Choroid plexus epithelial cell (primary cell): Measurements from ENCODE around the gene MVB12B.

Source experiments
- DNase-seq: peaks from one replicate; pipeline ENCODE4 v3.0.0-alpha.2; 2010; ENCODE audit warnings: low read depth
- H3K4me3 ChIP-seq: 2 replicates; pipeline ENCODE4 v1.5.1; 2011; ENCODE audit warnings: low read depth, mild to moderate bottlenecking, control low read depth, low read length, moderate library complexity
- CTCF ChIP-seq: conservative IDR thresholded peaks from 2 replicates; pipeline ENCODE4 v1.5.1; 2011; ENCODE audit warnings: low read depth, mild to moderate bottlenecking, control low read depth, inconsistent platforms, low read length, moderate library complexity

Gene MVB12B

DNA sequence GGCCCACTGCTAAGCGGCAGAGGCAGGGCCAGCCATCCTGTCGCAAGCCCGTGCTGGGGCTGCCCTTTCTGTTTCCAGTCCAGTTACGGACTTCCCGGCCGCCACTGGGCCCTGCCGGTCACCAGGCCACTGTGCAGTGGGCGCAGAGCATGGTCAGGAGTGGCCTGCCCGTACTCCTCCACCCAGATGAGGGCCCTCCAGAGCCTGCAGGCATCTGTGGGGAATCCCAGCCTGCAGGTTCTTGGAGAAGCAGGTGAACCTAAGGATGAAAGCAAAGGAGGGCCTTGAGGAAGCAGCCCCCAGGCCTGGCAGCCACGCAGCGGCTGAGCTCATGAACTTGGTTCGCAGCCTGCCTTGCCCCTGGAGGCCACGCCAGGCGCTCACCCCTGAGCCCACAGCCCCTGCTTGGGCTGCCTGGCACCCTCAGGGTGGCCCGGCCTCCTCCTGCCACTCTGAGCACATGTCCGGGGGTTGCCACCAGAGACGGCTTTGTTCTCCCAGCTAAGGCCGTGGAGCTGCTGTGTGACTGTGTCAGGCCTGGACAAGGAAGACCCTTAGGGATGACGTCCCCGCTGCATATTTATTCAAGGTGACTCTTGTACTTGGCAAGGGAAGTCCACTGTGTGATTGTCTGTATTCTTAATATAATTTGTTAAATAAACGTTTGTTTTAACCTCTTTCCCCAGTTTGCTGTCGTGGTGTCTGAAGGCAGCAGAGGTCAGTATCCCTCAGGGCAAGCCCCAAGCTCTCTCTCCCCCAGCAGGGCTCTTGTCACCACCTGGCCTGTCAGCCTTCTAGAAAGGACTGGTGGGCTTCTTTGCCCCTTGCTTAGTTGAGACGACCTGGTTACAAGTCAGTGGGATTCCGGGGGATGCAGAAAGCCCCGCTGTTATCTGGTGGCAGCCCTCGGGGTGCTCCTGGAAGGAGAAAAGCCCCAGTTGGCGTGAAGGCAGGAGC lies 180.0 kb downstream of the MVB12B start:
- H3K4me3 ChIP-seq = no peak overlapping the region
- no peak for TF ChIP-seq CTCF
- DNase-seq = no peak

DNA sequence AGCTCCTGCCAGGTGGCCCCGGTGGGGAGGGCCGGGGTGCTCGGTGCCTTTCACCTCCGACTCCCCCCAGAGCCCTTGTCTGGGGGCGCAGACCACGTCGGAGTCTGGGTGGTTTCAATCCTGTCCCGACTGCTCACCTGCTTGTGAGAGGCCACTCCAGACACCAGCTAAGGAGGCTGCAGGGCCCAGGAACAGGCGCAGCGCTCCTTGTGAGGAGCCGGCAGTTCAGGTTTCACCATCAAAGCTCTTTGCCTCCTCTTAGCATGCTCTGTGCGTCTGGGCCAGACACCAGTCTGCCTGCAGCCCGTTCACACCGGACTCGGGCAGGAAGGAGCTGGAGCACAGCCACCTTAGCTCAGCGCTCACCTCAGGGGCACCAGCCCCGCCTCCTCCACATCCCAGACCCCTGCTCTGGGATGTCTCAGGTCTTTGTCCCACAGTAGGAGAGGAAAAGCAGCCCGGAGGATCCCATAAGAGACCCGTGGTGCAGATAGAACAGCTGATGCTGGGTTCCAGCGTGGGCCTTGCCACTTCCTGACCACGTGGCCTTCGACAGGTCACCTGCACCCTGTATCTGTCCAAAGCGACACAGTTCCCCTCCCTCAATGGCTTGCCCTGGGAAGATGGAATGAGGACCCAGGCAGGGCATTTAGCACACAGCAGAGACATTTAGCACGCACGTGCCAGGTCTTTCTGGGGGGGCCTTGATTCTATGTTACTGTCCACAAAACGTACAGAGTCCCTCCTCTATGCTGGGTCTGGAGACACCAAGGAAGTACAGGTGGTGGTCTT lies 180.9 kb downstream of the MVB12B start:
- no peak overlapping the region for H3K4me3 ChIP-seq
- DNase-seq = no peak
- TF ChIP-seq CTCF = no peak

DNA sequence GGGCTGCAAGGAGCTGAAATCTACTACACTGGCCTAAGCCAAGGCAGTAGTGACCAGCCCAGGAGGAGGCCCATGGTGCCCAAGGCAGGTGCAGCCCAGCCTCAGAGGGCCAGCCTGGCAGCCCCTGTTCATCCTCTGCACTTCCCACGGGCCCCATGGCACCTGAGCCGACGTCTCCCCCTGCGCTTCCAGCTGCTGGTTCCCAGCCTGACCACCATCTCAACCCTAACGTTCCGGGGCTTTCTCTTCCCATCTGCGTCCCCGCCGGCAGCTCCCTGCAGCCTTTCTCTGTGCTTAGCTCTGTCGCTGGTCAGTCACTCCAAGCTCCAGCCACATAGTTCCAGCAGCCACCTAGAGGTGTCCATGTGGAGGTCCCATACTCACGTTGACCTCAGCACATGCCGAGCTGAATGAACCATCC lies 181.6 kb downstream of the MVB12B start:
- TF ChIP-seq CTCF = no peak
- no peak overlapping the region for H3K4me3 ChIP-seq
- no peak for DNase-seq

DNA sequence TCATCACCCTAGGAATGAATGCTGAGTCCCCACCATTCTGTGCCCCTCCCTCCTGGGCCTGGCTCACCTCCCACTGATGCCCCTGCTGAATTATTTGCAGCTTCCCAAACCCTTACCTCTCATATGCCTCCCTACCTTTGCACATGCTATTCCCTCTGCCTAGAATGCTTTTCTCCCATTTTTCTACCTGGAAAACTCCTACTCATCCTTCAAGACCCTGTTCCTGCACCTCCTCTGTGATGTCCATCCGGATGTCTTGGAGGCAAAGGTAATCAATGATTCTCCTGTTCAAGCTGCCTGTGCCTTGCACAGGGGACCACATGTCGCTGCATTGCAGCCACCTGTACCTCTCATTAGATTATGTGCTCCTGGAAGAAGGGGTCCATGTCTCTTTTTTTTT lies 182.3 kb downstream of the MVB12B start:
- no peak for DNase-seq
- no peak overlapping the region for H3K4me3 ChIP-seq
- TF ChIP-seq CTCF = no peak

- no peak for TF ChIP-seq CTCF
- DNase-seq = no peak
Observed at GRCh38 chr9:126509718-126510117, 183.1 kb downstream of the MVB12B start.

DNA sequence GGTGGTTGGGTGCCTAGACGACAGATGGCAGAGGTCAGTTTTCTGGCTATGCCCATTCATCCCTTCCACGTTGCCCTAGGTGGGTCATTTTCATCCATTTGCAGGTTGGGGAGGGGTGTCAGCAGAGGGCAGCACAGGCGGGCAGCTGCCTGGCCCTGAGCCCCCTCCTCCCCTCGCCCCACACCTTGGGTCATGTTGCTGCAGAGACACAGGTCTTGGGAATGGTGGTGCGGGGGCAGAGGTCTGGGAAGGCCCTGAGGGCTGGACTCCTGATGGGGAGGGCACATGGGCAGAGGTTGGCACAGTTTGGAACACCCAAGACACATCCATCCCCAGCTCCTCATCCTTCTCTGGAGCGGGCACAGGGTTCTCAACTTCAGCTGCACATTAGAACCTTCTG lies 183.9 kb downstream of the MVB12B start:
- no peak for TF ChIP-seq CTCF
- no peak for DNase-seq
- no peak overlapping the region for H3K4me3 ChIP-seq

More at GRCh38 chr9:126509718-126510117, 183.1 kb downstream of the MVB12B start:
- H3K4me3 ChIP-seq = no peak overlapping the region
